ENCODE data around the gene DNAJB1.
"Not testable (repeated sequence)": the region's sequence is repeated elsewhere in the genome, so short reads cannot be mapped to it uniquely, and the experiment has no call there.

Gene DNAJB1

DNA sequence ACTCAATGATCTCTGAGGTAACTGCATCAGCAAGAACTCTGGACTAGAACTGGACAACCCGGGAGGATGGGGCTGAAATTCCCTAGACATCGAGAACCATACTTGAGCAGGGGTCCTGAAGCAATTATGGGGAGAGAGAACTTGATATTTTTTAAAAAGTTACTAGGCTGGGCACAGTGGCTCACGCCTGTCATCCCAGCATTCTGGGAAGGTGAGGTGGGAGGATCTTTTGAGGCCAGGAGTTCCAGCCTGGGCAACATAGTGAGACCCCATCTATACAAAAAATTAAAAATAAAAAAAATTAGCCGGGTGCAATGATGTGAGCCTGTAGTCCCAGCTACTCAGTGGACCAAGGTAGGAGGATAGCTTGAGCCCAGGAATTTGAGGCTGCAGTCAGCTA lies 2.3 kb upstream of the DNAJB1 start:
- no peak for DNase-seq (ENCODE audit: low spot score)

DNA sequence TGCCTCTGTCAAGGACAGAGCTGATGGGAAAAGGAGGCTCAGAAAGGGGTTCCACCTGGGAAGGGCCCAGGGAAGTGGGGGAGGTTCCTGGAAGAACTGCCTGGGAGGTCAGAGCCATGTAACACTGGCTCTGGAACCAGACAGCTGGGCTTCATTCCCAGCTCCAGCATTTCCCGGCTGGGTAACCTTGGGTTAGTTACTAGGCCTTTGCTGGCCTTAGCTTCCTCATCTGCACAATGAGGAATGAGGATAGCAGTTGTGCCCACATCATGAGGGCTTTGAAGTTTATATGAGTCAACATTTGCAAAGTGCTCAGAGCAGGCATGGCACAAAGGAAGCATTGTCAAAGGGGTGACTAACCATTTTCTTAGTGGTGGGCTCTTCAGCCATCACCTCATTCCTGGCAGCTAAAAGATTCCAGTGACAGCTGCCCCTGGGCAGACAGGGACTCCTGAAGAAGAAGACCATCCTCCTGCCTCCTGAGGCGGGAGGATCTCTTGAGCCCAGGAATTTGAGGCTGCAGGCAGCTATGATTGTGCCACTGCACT lies 1.7 kb upstream of the DNAJB1 start:
- DNase-seq (ENCODE audit: low spot score), result peak; percentile 58

DNA sequence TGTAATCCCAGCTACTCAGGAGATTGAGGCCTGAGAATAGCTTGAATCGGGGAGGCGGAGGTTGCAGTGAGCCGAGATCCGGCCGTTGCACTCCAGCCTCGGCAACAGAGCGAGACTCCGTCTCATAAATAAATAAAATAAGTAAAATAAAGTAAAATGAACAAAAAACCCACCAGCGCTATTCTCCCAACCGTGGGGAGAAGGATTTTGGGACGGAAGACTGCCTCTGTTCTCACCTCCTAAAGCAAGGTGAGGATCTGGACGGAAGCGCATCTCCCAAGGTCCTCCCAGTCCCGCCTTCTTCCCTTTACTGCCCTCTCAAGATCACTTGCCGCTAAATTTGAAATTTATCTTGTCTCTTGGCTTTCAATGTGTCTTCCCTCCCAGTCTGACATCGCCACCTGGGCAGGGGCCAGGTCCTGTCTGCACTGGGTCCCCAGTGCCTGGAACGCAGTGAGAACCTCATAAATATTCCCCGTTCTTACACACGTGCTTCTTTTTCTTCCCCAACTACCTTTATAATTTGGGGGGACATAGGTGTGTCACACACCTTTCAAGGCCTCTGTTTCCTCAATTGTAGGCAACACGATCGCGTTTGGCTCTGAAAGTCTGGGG lies 1.2 kb upstream of the DNAJB1 start:
- no peak for DNase-seq (ENCODE audit: low spot score)

DNA sequence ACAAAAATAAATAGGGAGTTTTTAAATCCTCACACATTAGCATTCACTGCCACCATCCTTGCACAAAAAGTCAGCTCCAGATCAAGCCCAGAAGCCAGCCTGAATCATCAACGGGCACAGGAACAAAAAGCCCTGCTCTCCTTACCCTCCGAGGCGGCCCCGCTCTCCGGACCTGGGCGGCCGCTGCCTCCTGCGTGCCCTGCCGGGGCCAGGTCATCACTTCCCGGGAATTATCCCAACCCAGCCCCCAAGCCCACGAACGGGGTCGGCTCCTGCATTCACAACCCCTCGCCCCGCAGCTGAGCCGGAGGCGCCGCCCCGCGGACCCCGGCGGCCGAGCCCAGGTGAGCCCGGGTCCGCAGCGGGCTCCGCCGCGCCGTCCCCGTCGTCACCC lies 754 bp downstream of the DNAJB1 start:
- DNase-seq (ENCODE audit: low spot score), result no peak

DNA sequence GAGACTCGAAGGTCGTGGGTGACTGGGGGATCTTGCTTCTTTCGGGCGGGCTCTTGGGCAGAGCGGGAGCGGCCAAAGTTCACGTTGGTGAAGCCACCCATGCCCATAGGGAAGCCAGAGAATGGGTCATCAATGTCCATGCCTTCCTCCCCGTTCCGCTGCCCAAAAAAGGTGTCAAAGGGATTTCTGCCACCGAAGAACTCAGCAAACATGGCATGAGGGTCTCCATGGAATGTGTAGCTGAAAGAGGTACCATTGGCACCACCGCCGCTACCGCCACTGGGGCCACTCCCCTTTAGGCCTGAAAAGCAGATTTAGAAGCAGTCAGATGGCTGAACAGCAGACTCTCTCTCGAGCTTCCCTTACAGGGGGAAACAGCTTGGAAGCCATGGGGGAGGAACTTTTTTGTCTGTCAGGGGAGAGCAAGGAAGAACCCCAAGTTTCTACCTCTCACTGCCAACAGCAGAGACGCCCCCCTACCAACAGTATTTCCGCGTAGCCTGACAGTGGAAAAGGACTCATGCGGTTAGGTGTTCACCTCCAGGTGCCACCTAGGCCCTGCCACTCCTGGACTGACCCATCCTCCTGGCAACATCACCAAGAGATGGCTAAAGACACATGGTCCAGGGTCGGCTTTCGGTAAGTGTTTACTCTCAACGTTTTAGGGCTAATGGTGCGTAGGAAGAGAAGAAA lies 1.3 kb downstream of the DNAJB1 start:
- no peak for DNase-seq (ENCODE audit: low spot score)

DNA sequence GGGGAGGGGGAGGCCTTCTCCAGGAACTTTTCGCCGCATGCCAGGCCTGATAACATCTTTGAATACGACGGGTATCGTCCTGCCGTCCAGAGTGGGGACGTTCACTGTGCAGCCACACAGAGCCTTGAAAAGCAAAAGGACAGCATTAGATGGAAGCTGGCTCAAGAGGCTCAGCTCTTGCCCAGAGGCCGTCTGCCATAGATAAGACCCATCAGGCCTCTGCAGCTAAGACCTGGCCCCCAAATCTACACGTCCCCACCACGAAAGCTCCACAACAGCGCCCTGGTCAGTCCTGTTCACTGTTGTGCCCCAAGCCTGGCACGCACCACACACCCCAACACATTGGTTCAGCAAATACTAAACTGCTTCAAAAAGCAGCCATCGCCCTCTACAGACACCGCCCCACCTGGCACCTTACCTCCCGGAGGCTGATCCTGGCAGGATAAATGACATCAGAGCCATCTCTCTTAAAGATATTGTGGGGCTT lies 2.1 kb downstream of the DNAJB1 start:
- DNase-seq (ENCODE audit: low spot score), result no peak

DNA sequence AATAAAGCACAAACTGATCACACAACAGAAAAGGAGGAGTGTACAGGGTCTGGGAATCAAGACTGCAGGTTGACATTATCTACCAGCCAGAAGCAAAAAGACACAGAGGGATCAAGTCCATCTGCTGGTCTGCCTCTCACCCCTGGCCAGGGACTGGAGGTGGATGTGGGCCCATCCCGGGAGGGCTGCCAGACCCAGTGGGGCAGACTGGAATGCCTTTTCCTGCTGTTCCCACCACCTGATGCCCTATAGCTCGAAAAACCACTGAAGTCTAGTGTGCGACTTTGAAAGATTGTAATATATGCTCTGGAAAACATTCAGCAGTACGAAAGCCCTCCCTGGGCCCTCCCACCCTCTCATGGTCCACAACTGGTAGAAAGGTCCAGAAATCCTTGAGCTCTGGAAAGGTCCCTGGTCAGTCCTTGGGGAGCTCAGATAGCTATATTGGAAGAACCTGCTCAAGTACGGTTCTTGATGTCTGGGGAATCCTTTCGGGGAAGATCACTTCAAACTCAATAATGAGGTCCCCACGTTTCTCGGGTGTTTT lies 2.6 kb downstream of the DNAJB1 start:
- DNase-seq (ENCODE audit: low spot score), result no peak

DNA sequence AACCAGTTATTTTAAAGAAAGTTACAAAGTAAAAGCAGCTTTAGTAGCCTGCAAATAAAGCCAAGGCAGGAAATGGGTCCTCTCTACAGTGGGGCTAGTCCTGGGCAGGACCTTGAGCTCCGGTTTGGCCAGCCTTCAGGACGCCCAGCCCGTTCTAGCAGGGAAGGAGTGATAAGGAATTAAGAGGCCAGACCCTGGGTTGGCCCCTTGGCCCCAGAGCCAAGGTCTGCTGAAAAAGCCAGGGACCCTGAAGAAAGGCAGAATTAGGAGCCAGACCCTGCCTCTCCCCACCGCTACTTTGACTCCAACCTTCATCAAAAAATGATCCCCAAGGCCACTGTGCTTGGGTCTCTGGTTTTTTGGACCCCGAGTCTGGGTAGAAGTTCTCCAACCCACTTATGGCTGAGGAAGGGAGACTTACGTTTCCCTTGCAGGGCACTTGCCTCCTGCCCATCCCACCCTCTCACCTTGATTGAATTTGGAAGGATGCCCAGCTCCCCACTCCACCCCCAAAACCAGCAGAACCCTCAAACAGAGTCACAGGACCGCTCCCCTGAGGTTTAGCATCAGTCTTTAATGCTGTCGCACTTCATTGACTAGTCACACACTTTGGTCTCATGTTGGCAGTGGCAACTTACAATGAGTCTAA lies 3.9 kb downstream of the DNAJB1 start:
- DNase-seq (ENCODE audit: low spot score), result no peak

DNA sequence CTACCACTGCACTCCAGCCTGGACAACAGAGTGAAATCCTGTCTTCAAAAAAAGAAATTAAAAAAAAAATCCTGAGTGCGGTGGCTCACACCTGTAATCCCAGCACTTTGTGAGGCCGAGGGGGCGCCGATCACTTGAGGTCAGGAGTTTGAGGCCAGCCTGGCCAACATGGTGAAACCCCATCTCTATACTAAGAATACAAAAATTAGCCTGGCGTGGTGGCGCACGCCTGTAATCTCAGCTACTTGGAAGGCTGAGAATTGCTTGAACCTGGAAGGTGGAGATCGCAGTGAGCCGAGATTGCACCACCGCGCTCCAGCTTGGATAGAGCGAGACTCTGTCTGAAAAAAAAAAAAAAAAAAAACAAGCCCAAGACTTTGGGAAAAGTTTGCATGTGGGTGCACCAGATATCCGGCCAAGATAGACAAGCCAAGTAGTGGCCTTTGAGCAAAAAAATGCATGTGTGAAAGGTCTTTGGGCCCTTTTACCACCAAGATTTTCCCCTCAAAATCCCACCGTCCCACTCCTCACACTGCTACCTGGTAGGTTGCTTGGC lies 5.7 kb downstream of the DNAJB1 start:
- DNase-seq (ENCODE audit: low spot score), result no peak

DNA sequence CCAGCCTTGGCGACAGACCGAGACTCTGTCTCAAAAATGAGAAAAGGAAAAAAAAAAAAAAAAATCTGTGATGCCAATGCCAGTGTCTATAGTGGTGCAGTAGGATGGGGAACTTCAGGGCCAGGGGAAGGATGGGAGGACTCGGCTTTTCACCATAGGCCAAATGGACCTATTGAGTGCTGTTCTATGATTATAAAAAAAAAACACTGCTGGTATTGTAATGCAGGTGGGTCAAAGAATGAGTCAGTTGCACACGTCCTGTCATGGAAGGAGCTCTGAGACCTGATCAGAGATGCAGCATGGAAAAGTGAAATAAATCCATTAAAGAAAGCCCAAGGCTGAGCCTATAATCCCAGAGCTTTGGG lies 7.0 kb downstream of the DNAJB1 start:
- DNase-seq (ENCODE audit: low spot score), result no peak

DNA sequence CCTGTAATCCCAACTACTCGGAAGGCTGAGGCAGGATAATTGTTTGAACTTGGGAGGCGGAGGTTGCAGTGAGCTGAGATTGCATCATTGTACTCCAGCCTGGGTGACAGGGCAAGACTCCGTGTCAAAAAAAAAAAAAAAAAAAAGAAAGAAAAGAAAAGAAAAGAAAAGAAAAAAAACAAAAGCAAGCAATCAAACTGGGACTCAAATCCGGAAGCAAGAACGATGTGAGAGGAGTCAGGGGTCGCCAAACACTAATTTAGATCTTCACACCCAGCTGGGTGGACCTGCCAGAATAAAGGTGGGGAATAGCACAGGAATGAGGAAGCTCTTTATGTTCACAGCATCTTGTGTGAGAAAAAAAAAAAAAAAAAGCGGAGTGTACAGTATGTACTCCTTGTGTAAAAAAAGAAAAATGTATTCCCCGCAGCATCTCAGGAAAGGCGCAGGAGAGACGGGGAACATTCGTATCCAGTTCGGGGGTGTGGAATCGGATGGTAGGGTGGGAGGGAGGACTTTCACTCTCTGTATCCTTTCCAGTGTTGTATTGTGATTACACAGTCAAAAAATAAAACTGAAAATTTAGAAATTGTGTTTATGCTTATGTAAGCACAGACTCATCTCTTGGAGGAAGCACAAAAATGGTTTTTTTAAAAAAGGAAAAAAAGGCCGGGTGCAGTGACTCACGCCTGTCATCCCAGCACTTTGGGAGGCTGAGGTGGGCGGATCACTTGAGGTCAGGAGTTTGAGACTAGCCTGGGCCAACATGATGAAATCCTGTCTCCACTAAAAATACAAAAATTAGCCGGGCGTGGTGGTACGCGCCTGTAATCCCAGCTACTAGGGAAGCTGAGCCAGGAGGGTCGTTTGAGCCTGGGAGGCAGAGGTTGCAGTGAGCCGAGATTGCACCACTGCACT lies 7.6 kb downstream of the DNAJB1 start:
- no peak for DNase-seq (ENCODE audit: low spot score)

DNA sequence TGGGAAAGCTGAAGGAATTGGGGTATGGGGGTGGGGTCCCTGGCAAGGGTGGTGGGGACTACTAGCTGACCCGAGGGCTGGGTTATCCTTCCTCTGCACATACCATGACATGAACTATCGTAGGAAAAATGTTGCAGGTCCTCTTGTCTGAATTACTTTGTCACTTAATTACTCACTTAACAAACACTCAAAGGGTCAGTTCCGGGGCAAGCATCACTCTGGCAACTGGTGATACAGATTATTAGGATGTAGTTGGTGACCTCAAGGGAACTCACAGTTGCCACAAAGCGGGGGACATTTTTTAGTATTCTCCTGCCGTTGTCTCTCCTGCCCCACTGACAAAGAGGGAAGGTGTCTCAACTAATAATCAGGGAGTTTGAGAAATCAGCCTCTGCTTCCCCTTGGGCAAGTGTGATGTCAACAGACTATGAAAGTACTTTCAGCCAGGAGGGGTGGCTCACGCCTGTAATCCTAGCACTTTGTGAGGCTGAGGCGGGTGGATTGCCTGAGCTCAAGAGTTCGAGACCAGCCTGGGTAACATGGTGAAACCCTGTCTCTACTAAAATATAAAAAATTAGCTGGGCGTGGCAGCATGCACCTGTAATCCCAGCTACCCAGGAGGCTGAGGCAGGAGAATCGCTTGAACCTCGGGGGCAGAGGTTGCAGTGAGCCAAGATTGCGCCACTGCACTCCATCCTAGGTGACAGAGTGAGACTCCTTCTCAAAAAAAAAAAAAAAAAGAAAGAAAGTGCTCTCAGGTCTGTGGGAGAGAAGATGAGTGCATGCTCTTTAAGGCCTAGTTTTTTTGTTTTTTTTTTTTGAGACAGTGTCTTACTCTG lies 10.3 kb downstream of the DNAJB1 start:
- DNase-seq (ENCODE audit: low spot score), result no peak

DNA sequence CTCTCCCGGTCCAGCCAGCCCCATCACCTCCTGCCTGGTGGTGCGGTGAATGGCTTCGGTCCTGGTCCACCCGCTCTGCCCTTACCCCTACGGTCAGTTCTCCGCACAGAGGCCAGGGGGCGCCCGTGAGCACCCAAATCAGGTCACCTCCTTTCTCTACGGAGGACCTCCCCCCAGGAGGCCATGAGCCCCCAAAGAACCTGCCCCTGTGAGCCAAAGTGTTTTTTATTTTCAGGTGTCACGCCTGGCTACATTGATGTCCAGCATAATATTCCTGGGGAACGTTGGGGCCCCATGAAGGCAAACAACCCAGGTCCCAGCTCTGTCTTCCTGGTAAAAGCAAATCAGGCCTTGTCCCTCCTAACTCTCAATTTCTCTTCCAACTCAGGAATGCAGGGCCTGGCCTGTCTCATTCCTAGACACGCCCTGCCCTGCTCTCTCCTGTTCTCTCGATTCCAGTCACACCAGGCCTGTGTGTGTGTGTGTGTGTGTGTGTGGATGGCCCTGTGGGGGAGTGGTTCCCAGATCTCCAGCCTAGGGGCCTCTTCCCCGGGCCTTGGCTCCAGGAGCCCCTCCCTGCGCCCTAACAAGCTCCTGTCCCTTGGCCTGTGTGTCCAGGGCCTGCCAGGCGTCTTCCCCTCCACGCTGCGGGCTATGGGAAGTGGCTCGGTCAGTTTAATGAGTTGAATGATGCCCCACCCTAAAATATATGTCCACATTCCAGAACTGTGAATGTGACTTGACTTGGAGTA lies 12.5 kb downstream of the DNAJB1 start:
- DNase-seq (ENCODE audit: low spot score), result peak; percentile 79

DNA sequence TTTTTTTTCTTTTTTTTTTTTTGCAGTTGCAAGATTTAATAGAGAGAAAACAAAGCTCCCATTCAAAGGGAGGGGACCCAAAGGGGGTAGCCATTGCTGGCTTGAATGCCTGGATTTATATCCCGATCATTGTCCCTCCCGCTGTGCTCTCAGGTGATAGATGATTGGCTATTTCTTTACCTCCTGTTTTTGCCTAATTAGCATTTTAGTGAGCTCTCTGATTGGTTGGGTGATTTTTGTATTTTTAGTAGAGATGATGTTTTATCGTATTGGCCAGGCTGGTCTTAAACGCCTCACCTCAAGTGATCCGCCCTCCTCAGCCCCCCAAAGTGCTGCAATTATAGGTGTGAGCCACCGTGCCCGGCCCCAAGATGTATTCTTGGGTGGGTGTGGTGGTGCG lies 13.6 kb downstream of the DNAJB1 start:
- not testable (repeated sequence) for DNase-seq (ENCODE audit: low spot score)

DNA sequence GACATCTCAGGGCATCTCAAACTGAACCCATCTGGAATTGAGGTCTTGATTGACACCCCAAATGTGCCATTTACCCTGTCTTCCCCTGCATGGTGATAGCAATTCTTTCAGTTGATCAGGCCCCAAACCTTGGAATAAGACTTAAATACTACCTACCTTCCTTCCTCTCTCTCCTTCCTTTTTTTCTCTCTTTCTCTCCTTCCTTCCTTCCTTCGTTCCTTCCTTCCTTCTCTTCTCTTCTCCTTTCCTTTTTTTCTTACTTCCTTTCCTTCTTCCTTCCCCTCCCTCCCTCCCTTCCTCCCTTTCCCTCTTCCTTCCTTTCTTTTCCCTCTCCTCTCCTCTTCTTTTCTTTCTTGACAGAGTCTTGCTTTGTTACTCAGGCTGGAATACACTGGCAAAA lies 14.9 kb downstream of the DNAJB1 start:
- no peak for DNase-seq (ENCODE audit: low spot score)

DNA sequence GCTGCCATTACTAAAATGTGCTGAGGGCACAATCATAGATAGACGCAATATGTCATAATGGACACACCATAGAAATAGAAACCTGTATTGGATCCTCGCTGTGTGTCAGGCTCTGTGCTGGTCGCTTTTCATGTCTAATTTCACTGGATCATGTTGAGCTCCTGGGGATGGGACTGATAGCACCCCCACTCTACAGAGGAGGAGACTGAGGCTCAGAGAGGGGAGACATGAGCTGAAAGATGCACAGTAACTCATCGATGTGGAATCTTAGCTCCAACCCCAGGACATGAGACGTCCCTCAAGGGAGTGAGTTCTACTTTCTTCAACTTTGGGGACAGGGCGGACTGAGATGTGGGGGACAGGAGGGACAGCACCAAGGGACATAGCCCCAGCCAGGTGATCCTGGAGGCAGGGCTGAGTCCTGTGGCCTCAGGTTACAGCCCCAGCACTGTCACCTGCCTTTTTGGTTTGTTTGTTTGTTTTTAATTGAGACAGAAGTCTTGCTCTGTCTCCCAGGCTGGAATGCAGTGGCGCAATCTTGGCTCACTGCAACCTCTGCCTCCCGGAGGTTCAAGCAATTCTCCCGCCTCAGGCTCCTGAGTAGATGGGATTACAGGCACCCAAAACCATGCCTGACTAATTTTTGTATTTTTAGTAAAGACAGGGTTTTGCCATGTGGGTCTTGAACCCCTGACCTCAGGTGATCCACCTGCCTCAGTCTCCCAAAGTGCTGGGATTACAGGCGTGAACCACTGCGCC lies 15.7 kb downstream of the DNAJB1 start:
- DNase-seq (ENCODE audit: low spot score), result no peak

DNA sequence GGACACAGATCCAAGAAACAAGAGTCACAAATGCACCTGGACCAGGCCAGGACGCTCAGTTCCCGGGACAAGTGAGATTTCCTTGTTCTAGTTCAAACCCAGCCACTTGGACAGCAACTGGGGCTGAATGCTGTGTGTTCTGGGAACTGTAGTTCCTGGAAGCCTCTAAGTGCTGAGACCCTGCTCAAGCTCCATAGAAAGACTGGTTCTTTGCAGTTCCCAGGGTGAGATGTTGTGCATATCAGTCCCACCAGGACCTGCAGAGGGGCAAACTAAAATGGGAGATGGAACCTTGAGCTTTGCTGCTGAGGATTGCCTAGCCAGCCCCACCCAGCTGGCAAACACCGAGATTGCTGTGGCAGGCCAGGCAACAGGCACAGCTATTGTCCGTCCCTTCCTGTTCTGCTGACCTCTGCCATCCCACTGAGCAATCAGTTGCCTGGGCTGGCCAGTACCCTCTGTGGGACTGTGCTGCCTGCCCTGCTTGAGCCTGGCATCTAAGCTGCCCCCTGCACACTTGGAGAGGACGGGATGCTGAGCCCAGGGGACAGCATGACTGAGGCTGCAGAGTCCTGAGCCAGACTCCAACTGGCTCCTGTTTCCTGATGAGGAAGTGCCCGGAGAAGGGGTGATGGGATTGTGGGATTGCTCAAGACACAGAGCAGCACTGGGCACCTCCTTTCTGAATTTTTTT lies 20.8 kb downstream of the DNAJB1 start:
- no peak for DNase-seq (ENCODE audit: low spot score)

DNA sequence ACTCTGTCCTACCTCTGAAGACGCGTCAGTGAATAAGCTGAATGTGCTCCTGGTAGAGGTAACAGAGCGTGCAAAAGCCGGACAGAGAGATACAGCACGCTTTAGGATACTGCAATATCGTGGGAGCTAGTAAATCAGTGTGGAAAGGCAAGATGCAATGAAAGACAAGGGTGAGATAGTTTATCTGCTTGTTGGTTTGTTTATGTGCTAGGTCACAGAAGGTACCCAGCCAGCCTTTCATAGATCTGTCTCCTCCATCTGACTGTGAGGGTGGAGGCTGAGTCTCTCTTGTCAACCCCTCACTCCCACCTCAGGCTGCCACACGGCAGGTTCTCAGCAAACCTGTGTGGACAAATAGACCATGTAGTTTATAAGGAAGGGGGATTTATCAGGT lies 21.4 kb downstream of the DNAJB1 start:
- DNase-seq (ENCODE audit: low spot score), result no peak

Data from CD4-positive, alpha-beta T cell treated with Interleukin-2 at 100 ng/mL for 4 hours (primary cell).